Gastrocnemius medialis (tissue), 4 donors: ENCODE measurements around the gene CIDEB. TPM values are rescaled to one million over a fixed set of nuclear protein-coding genes. Genes with fewer than 3 reads are reported as not detected.

Source experiments
- ATAC-seq, 2 donors: fragments of 150-250 bp; one replicate each; pipeline ENCODE4 v1.9.1; 2016
- DNase-seq, 2 donors: peaks; one replicate each; pipeline ENCODE4 v3.0.0-alpha.2; 2019
- H3K27ac ChIP-seq, 4 donors: fragments of 200-600 bp; sonication (generic); 1 replicate in 1 of 4; 2 replicates in 3 of 4; pipeline ENCODE4 v1.5.1; 2016 to 2018; ENCODE audit warnings: mild to moderate bottlenecking in 2 of 4, moderate library complexity in 1 of 4
- H3K27me3 ChIP-seq, 3 donors: fragments of 200-600 bp; sonication (generic) in 2 of 3; 1 replicate in 1 of 3; 2 replicates in 2 of 3; pipeline versions ENCODE4 v1.5.1 to v1.6.0; 2016 to 2019; ENCODE audit warnings: mild to moderate bottlenecking in 1 of 3, moderate library complexity in 1 of 3
- H3K36me3 ChIP-seq, 2 donors: fragments of 200-600 bp; sonication (generic) in 1 of 2; one replicate each; pipeline ENCODE4 v1.5.1; 2017 to 2018
- H3K4me1 ChIP-seq, 2 donors: fragments of 200-600 bp; sonication (generic) in 1 of 2; one replicate each; pipeline ENCODE4 v1.5.1; 2016 to 2017; ENCODE audit warnings: mild to moderate bottlenecking in 2 of 2
- H3K4me3 ChIP-seq, 4 donors: fragments of 200-600 bp; sonication (generic) in 3 of 4; 1 replicate in 1 of 4; 2 replicates in 3 of 4; pipeline ENCODE4 v1.5.1; 2016 to 2019; ENCODE audit warnings: mild to moderate bottlenecking in 2 of 4
- H3K9me3 ChIP-seq, 3 donors: fragments of 200-600 bp; sonication (generic) in 2 of 3; 1 replicate in 1 of 3; 2 replicates in 2 of 3; pipeline ENCODE4 v1.5.1; 2016 to 2019
- CTCF ChIP-seq, 5 experiments: fragments of 450-650 bp in 3 of 5; fragments of 200-600 bp in 2 of 5; sonication (generic) in 2 of 5; IDR thresholded peaks in 4 of 5; conservative IDR thresholded peaks in 1 of 5; 1 replicate in 4 of 5; 2 replicates in 1 of 5; pipeline ENCODE4 v1.5.1; 2016 to 2019; ENCODE audit warnings: antibody characterized with exemption in 5 of 5, mild to moderate bottlenecking in 3 of 5, moderate library complexity in 3 of 5
- POLR2A ChIP-seq, 2 donors: fragments of 450-650 bp; IDR thresholded peaks; one replicate each; pipeline ENCODE4 v1.6.1; 2017; ENCODE audit warnings: antibody characterized with exemption in 2 of 2, mild to moderate bottlenecking in 2 of 2, moderate library complexity in 2 of 2
- in situ Hi-C, 4 donors: fragments of 200-750 bp; cut with MboI; loops; one replicate each; pipeline versions ENCODE4 v1.15.0 to v1.8.0; 2017; ENCODE audit warnings: low sequenced_read_pairs in 4 of 4
- intact Hi-C: fragments of 100-400 bp; cut with DNase I; formaldehyde crosslinking; loops from one replicate; pipeline ENCODE4 v1.15.1; 2023; ENCODE audit warnings: low total_unique reads
- total RNA-seq, 4 donors: library from RNA; depleted of rRNA; stranded (reverse); fragments of >200 nt; gene quantifications; one replicate each; pipeline versions ENCODE4 v1.1.0 to v1.2.3, GENCODE V29; 2016

The CIDEB gene
- total RNA-seq, 4 donors from 2014 or later = 0.39 to 1.5 (median 0.88) TPM

GRCh38 chr14:24317141-24317928 is 9.6 kb upstream of the CIDEB start:
- intact Hi-C loops = no loop called here
- TF ChIP-seq POLR2A (IDR thresholded peaks at IDR 0.05) (no peak), CTCF (IDR thresholded peaks at IDR 0.05 in 4 of 5, conservative IDR thresholded peaks at IDR 0.05 in 1 of 5) (no peak)
- no peak overlapping the region for H3K27ac ChIP-seq
- no peak overlapping the region for H3K4me3 ChIP-seq
- in situ Hi-C loops = no loop called here
- ATAC-seq = no peak
- H3K4me1 ChIP-seq = peaks cover 0 to 9% of the 10 kb centered on the region in 2 donors
- DNase-seq = no peak
- no peaks in the 10 kb centered on the region for H3K9me3 ChIP-seq
- H3K27me3 ChIP-seq = peaks cover 11 to 31% (median 20%) of the 10 kb centered on the region in 3 donors
- H3K36me3 ChIP-seq = no peaks in the 10 kb centered on the region

- no peaks in the 10 kb centered on the region for H3K9me3 ChIP-seq
- no peak for DNase-seq
- H3K27me3 ChIP-seq = peaks cover 11 to 31% (median 20%) of the 10 kb centered on the region in 3 donors
- H3K4me3 ChIP-seq = peak overlapping the region in 1 of 4 donors; percentile 18
- no peak for TF ChIP-seq POLR2A (IDR thresholded peaks at IDR 0.05)
- no peak for TF ChIP-seq CTCF (IDR thresholded peaks at IDR 0.05 in 4 of 5, conservative IDR thresholded peaks at IDR 0.05 in 1 of 5)
- in situ Hi-C loops = no loop called here
- no peak for ATAC-seq
- intact Hi-C loops = no loop called here
- H3K4me1 ChIP-seq = peaks cover 0 to 9% of the 10 kb centered on the region in 2 donors
- H3K36me3 ChIP-seq = no peaks in the 10 kb centered on the region
- peak overlapping the region in 2 of 4 donors; percentile 49 to 53 for H3K27ac ChIP-seq
Observed at GRCh38 chr14:24316597-24316950, 8.8 kb upstream of the CIDEB start.

DNA sequence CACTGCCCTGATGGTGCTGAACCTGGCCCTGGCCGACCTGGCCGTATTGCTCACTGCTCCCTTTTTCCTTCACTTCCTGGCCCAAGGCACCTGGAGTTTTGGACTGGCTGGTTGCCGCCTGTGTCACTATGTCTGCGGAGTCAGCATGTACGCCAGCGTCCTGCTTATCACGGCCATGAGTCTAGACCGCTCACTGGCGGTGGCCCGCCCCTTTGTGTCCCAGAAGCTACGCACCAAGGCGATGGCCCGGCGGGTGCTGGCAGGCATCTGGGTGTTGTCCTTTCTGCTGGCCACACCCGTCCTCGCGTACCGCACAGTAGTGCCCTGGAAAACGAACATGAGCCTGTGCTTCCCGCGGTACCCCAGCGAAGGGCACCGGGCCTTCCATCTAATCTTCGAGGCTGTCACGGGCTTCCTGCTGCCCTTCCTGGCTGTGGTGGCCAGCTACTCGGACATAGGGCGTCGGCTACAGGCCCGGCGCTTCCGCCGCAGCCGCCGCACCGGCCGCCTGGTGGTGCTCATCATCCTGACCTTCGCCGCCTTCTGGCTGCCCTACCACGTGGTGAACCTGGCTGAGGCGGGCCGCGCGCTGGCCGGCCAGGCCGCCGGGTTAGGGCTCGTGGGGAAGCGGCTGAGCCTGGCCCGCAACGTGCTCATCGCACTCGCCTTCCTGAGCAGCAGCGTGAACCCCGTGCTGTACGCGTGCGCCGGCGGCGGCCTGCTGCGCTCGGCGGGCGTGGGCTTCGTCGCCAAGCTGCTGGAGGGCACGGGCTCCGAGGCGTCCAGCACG is 8.2 kb upstream of the CIDEB start:
- intact Hi-C loops = no loop called here
- TF ChIP-seq CTCF (IDR thresholded peaks at IDR 0.05 in 4 of 5, conservative IDR thresholded peaks at IDR 0.05 in 1 of 5) (peak in 4 of 5 experiments; percentile 16 to 46 (median 27)), POLR2A (IDR thresholded peaks at IDR 0.05) (no peak)
- peak overlapping the region in 2 of 4 donors; percentile 18 to 22 for H3K4me3 ChIP-seq
- in situ Hi-C loops = no loop called here
- H3K36me3 ChIP-seq = no peaks in the 10 kb centered on the region
- DNase-seq (peak in 1 of 2 donors; percentile 31), ATAC-seq (peak; percentile 17 to 56)
- peaks cover 0 to 9% of the 10 kb centered on the region in 2 donors for H3K4me1 ChIP-seq
- no peaks in the 10 kb centered on the region for H3K9me3 ChIP-seq
- peaks cover 11 to 31% (median 20%) of the 10 kb centered on the region in 3 donors for H3K27me3 ChIP-seq
- H3K27ac ChIP-seq = peak overlapping the region in 3 of 4 donors; percentile 49 to 74 (median 53)

- Histone ChIP-seq H3K27me3 (peaks cover 11 to 31% (median 20%) of the 10 kb centered on the region in 3 donors), H3K4me1 (peaks cover 3 to 13% of the 10 kb centered on the region in 2 donors), H3K9me3 (no peaks in the 10 kb centered on the region), H3K27ac (peak overlapping the region in 3 of 4 donors; percentile 49 to 74 (median 53)), H3K4me3 (peak overlapping the region in 1 of 4 donors; percentile 18), H3K36me3 (no peaks in the 10 kb centered on the region)
- intact Hi-C loops = no loop called here
- ATAC-seq (no peak), DNase-seq (no peak)
- no peak for TF ChIP-seq CTCF (IDR thresholded peaks at IDR 0.05 in 4 of 5, conservative IDR thresholded peaks at IDR 0.05 in 1 of 5)
- TF ChIP-seq POLR2A (IDR thresholded peaks at IDR 0.05) = no peak
- in situ Hi-C loops = no loop called here
Observed at GRCh38 chr14:24315243-24315806, 7.5 kb upstream of the CIDEB start.
